Stimulated activated CD4-positive, alpha-beta T cell treated with anti-CD3 and anti-CD28 coated beads, Interleukin-12 subunit alpha, Interleukin-12 subunit beta, amount 100 ng/mL, for 4 hours (primary cell): ENCODE measurements around the gene AHCY.
"Not testable (repeated sequence)": the region's sequence is repeated elsewhere in the genome, so short reads cannot be mapped to it uniquely, and the experiment has no call there.

Source experiments
- DNase-seq: peaks from one replicate; pipeline ENCODE4 v3.0.0-alpha.2; 2020

The AHCY gene

DNA sequence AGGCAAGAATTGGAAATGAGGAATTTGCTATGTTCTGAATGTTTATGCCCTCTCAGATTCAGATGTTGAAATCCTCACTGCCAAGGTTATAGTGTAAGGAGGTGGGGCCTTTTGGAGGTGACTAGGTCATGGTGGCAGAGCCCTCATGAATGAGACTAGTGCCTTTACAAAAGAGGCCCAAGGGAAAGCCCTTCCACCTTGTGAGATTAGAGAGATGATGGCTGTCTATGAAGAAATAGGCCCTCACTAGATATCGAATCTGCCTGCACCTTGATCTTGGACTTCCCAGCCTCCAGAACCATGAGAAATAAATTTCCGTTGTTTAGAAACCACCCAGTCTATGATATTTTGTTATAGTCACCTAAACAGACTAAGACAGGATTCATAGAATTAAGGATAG is 51.5 kb downstream of the AHCY start:
- no peak for DNase-seq

DNA sequence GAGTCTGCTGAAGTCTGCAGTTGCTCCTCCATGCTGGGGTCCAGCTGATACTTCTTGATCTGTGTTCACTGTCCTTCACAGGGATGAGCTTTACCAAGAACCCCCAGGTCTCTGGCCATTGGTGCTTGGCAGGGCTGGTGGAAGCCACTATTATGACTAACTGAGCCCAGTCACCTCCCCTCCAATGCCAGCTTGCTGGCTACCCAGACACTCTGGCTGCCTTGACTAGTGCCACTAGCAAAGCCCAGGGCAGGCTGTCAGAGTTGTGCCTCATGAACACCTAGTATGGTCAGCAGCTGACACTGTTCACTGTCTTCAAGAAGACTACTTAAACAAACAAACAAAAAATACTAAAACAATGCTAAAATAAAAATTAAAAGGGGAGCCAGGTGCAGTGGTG is 53.1 kb downstream of the AHCY start:
- DNase-seq, result no peak

DNA sequence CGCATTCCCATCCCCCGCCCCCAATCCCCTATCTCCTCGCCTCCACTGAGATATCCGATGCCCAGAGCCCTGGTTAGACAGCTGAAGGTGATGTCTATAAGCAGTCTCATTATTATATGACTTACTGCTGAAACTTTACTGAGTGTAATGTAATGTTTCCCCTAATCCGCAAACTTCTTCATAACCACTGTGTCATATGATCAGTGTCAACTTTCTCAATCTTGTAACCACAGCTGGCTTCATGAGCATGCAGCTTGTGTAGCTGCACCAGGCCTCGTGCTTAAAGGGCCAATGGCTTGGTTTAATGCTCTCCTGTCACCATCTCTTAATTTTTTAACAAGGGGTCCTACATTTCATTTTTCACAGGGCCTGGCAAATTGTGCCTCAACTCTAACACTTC is 53.9 kb downstream of the AHCY start:
- no peak for DNase-seq

DNA sequence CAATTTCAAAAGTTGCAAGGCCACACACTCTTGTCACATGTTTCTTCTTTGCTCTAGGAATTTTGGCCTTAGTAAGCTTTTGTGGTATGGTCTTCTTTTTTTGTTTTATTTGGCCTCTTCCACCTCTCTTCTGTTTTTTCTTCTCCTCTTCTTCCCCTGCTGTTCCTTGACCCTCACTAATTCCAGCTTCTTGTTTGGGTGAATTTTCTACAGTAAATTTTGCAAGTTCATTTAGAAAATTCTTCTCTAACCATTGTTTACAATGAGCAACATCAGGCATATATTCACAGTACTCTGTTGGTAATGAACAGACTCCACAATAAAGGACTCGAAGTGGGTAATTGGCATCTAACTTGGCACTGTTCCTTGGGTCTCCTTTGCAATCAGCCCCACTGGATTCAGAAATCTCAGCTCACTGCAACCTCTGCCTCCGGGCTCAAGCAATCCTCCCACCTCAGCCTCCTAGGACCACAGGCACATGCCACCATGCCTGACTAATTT is 57.0 kb downstream of the AHCY start:
- DNase-seq, result no peak

DNA sequence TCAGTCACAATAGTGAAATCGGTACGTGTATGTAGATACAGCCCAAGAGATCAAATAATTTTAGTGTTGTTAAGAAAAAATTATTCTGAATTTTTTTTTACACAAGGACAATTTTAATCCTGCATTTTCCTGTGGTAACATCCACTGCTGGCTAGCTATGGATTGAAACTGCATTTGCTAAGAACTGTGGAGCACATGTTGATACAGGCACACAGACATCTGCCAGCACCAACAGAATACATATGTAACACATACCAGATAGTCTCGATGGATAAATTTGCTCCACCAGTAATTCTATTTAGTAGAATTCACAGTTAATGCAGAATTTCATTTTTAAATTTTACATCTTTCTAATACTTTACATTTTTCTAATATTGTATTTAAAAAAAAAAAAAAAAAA is 59.8 kb downstream of the AHCY start:
- no peak for DNase-seq

DNA sequence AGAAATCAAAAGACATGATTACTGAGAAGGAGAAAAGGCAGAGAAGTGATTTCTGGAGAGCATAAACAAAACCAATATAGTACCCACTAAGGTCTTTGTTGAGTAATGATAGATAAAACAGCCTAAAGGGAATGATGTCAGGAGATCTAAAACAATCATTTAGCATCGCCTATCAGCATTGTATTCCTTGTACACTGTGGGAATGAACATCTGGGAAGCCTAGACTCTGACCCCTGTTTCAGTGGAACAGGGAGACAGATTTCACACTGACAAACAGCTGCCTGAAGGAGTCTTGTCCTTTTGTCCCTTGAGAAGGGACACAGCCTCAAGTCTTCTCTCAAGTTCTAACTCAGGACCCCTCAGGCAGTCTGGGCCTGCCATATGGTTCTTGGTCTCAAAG is 60.3 kb downstream of the AHCY start:
- DNase-seq, result no peak

DNA sequence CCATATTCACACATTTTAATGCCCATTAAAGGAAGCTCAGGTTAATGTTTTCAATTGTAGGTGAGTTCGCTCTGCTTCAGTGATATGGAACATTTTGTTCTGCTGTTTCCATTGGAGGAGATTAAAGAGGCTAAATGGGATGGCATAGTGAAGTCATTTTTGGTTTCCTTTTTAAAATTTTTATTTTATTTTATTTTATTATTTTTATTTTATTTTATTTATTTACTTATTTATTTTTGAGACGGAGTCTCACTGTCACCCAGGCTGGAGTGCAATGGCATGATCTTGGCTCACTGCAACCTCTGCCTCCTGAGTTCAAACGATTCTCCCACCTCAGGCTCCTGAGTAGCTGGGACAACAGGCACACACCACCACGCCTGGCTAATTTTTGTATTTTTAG is 61.1 kb downstream of the AHCY start:
- DNase-seq, result not testable (repeated sequence)

DNA sequence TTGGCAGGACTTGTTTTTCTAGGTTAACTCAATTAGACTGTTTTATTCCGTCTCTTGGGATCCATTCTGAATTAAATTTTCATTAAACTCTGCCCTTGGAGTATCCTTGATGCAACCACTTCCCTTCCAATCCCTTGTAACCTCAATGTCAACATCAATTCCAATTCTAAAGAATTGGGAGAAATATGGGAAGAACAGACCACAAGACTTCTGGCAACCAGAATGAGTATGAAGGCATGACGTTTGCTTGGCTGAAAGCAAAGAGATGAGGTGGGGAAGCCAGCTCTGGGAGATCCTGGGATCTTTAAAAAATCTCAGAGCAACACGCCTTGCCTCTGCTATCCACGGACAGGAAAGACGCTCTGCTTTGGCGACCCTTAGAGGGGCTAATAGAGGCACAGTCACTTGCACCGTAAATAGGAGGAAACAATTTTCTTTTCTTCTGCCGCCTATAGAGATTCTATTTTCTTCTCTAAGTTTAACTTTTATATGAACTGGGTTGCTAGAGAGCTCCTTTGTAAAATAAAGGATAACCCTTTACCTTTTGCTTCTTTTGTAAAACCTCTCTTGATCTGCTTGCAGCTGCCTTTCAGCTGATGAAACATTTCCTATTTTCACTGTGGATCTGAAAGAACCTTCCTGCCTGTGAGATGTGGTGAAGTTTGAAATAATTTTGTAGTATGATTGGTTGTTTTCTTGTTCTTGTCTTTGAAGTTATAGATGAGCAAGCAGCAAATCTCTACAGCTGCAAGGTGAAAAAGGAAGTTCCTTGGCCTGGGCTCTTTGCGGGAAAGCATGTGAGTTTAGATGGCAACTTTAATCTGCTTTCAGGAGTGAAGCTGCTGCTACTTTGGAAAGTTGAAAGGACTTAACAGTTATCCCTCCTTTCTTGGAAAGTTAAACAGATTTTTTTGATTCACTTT is 62.2 kb downstream of the AHCY start, which contains the start of gene ASIP:
Gene ASIP, plus strand, starts transcription at position 731 of the 923 bp plus-strand sequence. CDS start 18,952 bp downstream, outside the sequence.
- DNase-seq, result no peak

DNA sequence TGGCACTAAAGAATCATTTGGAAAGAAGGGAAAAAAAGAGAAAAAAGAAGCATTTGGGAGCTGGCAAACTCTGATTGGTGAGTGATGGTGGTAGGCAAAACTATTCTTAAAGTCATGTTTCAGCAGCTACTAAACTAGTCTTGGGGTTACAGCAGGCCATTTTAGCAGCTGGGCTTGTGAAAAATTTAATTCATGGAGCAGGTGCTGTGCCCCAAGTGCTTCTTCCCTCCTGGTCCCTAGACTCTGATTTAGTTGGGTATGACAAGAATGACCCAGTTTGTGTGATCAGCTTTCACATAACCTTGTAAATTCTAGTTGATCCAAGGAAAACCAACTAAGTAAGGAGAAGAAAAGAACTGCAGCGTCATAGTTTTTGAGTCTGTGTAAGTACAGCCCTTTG is 63.0 kb downstream of the AHCY start:
- no peak for DNase-seq

DNA sequence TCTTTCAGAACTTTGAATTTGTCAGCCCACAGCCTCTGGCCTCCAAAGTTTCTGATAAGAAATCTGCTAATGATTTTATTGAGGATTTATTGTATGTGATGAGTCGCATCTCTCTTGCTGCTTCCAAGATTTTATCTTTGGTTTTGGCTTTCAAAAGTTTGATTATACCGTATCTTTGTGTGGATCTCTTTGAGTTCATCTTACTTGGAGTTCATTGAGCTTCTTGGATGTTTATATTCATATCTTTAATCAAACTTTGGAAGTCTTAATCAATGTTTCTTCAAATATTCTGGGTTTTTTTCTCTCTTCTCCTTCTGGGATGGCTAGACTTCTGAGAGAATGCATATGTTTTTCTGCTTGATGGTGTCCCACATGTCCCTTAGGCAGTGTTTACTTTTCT is 65.2 kb downstream of the AHCY start:
- no peak for DNase-seq

DNA sequence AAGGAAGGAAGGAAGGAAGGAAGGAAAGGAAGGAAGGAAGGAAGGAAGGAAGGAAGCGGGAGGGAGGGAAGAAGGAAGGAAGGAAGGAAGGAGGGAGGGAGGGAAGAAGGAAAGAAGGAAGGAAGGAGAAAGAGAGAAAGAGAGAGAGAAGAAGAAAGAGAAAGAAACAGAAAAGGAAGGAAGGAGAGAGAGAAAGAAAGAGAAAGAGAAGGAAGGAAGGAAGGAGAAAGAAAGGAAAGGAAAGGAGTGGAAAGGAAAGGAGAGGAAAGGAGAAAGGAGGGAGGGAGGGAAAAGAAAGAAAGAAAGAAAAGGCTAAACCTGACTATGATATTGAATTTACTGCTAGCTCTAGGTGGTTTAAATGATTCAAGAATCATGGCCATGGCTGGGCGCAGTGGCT is 67.3 kb downstream of the AHCY start:
- DNase-seq, result no peak

DNA sequence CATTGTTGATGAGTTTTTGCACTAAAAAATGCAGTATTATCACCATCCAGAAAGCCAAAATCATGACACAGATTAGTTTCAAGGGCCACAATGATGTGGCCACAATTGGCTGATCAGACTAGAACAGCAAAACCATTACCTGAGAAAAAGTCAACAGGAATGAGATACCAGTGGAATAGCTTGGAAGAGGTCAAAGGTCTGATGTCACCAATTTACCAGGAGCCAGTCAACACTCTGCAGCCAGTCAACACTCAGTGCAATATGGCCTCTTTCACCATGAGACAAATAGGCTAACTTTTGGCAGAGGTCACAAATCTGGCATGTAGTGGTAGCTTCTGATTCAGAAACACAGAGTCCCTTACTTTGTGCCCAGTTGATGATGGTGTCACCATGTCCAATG is 69.5 kb downstream of the AHCY start:
- DNase-seq, result no peak

DNA sequence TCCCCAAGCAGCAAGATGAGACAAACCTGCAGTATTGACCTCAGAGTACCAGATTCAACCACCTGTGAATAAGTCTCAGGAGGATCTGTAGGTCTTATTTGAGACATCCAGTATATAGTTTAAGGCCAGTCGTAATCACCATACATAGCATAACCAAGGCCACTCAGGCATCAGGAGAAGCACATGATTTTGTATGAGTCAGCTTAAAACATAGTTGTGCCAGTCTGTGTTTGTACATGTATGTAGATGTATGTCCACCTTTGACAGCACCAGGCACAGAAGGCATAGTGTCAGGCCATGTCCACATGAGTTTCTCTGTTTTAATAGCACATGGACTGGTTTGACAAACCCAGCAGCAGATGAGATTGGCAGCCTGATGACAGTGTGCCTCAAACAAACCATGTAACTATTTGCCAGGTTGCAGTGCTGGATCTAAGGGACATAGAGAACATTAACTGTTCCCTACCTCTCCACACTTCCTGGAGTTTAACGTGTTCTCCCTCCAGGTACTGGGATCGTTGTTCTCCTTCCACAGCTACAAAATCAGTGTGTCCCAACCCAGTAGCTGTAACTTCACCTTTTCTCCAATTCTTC is 70.6 kb downstream of the AHCY start:
- no peak for DNase-seq

DNA sequence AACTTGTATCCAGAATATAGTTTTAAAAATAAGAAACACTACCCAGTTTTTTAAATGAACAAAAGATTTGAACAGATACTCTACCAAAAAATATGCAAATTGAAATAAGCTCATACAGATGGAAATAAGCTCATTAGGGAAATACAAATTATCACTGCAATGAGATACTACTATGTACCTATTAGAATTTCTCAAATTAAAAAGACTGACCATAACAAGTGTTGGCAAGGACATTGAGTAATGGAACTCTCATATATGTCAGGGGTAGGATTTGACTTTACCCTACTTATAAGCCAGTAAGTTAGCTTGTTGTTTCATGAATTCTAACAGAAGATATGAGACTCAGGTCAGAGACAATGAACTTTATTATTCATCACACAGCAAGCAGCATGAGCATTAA is 71.5 kb downstream of the AHCY start:
- DNase-seq, result no peak
